SU-DHL-6 (cell line): Measurements from ENCODE around the gene POLE.
"Not testable (repeated sequence)": the region's sequence is repeated elsewhere in the genome, so short reads cannot be mapped to it uniquely, and the experiment has no call there.

Experiments used
- H2AFZ ChIP-seq: fragments of 200-600 bp; sonication (generic); 2 replicates; pipeline ENCODE4 v1.6.1; 2014; ENCODE audit warnings: low read depth, mild to moderate bottlenecking, moderate library complexity, mixed read lengths, antibody characterized with exemption, low read length; ENCODE audit not compliant: severe bottlenecking
- H3F3A ChIP-seq: fragments of 200-600 bp; shearing (Covaris generic); 2 replicates; pipeline ENCODE4 v1.6.0; 2016; ENCODE audit warnings: antibody characterized with exemption, mild to moderate bottlenecking; ENCODE audit not compliant: insufficient read depth
- H3K27ac ChIP-seq: fragments of 200-600 bp; sonication (generic); 2 replicates; pipeline ENCODE4 v1.5.1; 2016; ENCODE audit warnings: low read depth, mild to moderate bottlenecking, low read length, moderate library complexity, mixed read lengths
- H3K27me3 ChIP-seq: fragments of 200-600 bp; sonication (generic), shearing (Covaris generic); 2 replicates; pipeline ENCODE4 v1.6.0; 2014; ENCODE audit warnings: mild to moderate bottlenecking, low read length
- H3K36me3 ChIP-seq: fragments of 200-600 bp; sonication (generic); 2 replicates; pipeline ENCODE4 v1.6.1; 2014; ENCODE audit warnings: mild to moderate bottlenecking, low read length, mixed read lengths
- H3K4me2 ChIP-seq: fragments of 300-600, 200-600 bp; shearing (Covaris generic), sonication (generic); 2 replicates; pipeline ENCODE4 v1.6.0; 2014; ENCODE audit warnings: low read length, low read depth, mild to moderate bottlenecking; ENCODE audit not compliant: poor library complexity, severe bottlenecking
- H3K4me3 ChIP-seq: fragments of 200-600 bp; sonication (generic); 2 replicates; pipeline ENCODE4 v1.5.1; 2014; ENCODE audit warnings: antibody characterized with exemption, low read length, mild to moderate bottlenecking, mixed read lengths; ENCODE audit not compliant: insufficient read depth, poor library complexity, severe bottlenecking
- H3K79me2 ChIP-seq: fragments of 200-600 bp; sonication (generic); 2 replicates; pipeline ENCODE4 v1.6.1; 2014; ENCODE audit warnings: mild to moderate bottlenecking, low read length, moderate library complexity; ENCODE audit not compliant: insufficient read depth
- H3K9ac ChIP-seq: fragments of 200-600 bp; sonication (generic); 2 replicates; pipeline ENCODE4 v1.7.0; 2014; ENCODE audit warnings: mild to moderate bottlenecking, low read length
- H3K9me2 ChIP-seq: fragments of 200-600 bp; sonication (generic); replicated peaks from 2 replicates; pipeline ENCODE4 v1.6.1; 2014; ENCODE audit warnings: low read length; ENCODE audit not compliant: insufficient read depth
- H3K9me3 ChIP-seq: fragments of 200-600 bp; sonication (generic); 2 replicates; pipeline ENCODE4 v1.6.1; 2014; ENCODE audit warnings: low read length, mixed read lengths; ENCODE audit not compliant: insufficient read depth
- H4K20me1 ChIP-seq: fragments of 200-600 bp; sonication (generic); 2 replicates; pipeline ENCODE4 v1.6.1; 2014; ENCODE audit warnings: low read depth, mild to moderate bottlenecking, antibody characterized with exemption, low read length, moderate library complexity, mixed read lengths
- EZH2phosphoT487 ChIP-seq: fragments of 200-600 bp; sonication (generic), shearing (Covaris generic); conservative IDR thresholded peaks from 2 replicates; pipeline ENCODE4 v1.6.1; 2018; ENCODE audit warnings: mild to moderate bottlenecking, antibody characterized with exemption, low read length, moderate library complexity, mixed read lengths
- TF ChIP-seq, protein P1 (sequence below): fragments of 200-600 bp; sonication (generic); IDR thresholded peaks from one replicate; pipeline ENCODE4 v1.5.1; 2017; ENCODE audit warnings: antibody characterized with exemption, mild to moderate bottlenecking, low read length, moderate library complexity; ENCODE audit not compliant: insufficient read depth, poor library complexity, severe bottlenecking

POLE gene

GRCh38 chr12:132601171-132601883, 85.8 kb downstream of the POLE start:
- H3K36me3 ChIP-seq = no peaks in the 10 kb centered on the region
- 0 out of 2 replicates have a peak, but pooled peaks cover 3% of the 10 kb centered on the region for H3K27me3 ChIP-seq
- H3K9me3 ChIP-seq = no peaks in the 10 kb centered on the region
- H4K20me1 ChIP-seq = no peaks in the 10 kb centered on the region; the same call in 1 of the 2 replicates
- no peak overlapping the region for H3K9ac ChIP-seq
- H3K9me2 ChIP-seq = no peaks in the 10 kb centered on the region
- no peaks in the 10 kb centered on the region for H3K79me2 ChIP-seq
- no peak overlapping the region for H2AFZ ChIP-seq
- H3K4me3 ChIP-seq = no peak overlapping the region
- H3F3A ChIP-seq = peaks cover 14% of the 10 kb centered on the region
- TF ChIP-seq EZH2phosphoT487 = no peak
- TF ChIP-seq, protein P1, sequence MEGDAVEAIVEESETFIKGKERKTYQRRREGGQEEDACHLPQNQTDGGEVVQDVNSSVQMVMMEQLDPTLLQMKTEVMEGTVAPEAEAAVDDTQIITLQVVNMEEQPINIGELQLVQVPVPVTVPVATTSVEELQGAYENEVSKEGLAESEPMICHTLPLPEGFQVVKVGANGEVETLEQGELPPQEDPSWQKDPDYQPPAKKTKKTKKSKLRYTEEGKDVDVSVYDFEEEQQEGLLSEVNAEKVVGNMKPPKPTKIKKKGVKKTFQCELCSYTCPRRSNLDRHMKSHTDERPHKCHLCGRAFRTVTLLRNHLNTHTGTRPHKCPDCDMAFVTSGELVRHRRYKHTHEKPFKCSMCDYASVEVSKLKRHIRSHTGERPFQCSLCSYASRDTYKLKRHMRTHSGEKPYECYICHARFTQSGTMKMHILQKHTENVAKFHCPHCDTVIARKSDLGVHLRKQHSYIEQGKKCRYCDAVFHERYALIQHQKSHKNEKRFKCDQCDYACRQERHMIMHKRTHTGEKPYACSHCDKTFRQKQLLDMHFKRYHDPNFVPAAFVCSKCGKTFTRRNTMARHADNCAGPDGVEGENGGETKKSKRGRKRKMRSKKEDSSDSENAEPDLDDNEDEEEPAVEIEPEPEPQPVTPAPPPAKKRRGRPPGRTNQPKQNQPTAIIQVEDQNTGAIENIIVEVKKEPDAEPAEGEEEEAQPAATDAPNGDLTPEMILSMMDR = no peak
- no peak overlapping the region for H3K4me2 ChIP-seq
- no peak overlapping the region for H3K27ac ChIP-seq

- Histone ChIP-seq H3K9me3 (no peaks in the 10 kb centered on the region), H3K27ac (no peak overlapping the region), H3K36me3 (no peaks in the 10 kb centered on the region), H3K4me3 (no peak overlapping the region), H3K79me2 (no peaks in the 10 kb centered on the region), H4K20me1 (no peaks in the 10 kb centered on the region; the same call in 1 of the 2 replicates), H3K27me3 (0 out of 2 replicates have a peak, but pooled peaks cover 3% of the 10 kb centered on the region), H3K9me2 (no peaks in the 10 kb centered on the region), H3K4me2 (peak overlapping the region; percentile 27), H2AFZ (no peak overlapping the region), H3F3A (peaks cover 14% of the 10 kb centered on the region), H3K9ac (no peak overlapping the region)
- no peak for TF ChIP-seq EZH2phosphoT487
- TF ChIP-seq, protein P1 = peak; percentile 65
Measured at GRCh38 chr12:132600048-132601032, 86.8 kb downstream of the POLE start.

DNA sequence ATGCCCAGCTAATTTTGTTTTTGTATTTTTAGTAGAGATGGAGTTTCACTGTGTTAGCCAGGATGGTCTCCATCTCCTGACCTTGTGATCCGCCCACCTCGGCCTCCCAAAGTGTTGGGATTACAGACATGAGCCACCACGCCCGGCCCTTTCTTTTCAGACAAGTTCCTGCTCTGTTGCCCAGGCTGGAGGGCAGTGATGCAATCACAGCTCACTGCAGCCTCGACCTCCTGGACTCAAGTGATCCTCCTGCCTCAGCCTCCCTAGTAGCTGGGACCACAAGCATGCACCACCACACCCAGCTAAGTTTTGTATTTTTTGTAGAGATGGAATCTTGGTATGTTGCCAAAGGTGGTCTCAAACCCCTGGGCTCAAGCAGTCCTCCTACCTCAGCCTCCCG, 87.6 kb downstream of the POLE start:
- not testable (repeated sequence) for H3K27ac ChIP-seq, H3K36me3 ChIP-seq, H3K9me3 ChIP-seq, H3K4me3 ChIP-seq, H2AFZ ChIP-seq, H4K20me1 ChIP-seq, H3K9me2 ChIP-seq, H3K27me3 ChIP-seq, H3K79me2 ChIP-seq, H3K4me2 ChIP-seq, H3K9ac ChIP-seq
- H3F3A ChIP-seq = peaks cover 14% of the 10 kb centered on the region
